Measurements from ENCODE around the gene RAB11FIP4. TPM values are rescaled to one million over a fixed set of nuclear protein-coding genes. Genes with fewer than 3 reads are reported as not detected.

Gene RAB11FIP4
- total RNA-seq, 1 experiment from 2014 or later = 10.8 TPM

DNA sequence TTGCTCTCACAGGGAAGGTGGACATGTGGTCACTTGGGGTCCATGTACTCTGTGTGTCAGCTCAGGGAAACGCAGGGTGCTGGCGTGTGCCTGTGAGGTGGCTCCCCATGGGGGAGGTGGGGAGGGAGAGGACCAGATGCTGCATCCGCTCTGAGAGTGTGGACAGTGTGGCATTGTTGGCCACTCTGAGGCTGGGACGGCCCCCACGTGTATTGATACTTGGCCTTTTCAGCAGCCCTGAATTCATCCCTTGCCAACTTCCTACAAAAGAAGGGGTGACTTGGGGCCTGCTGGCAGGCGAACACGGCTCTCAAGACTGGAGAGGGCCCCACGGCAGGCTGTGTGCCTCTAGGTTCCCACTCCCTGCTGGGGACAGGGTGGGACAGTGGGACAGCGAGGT lies 120.1 kb downstream of the RAB11FIP4 start:
- no peak overlapping the region for H3K27ac ChIP-seq (ENCODE audit: low read length)
- in situ Hi-C loops (cut with HindIII; ENCODE audit: low pct_unique_long_range_greater_than_20kb, low sequenced_read_pairs) (no loop called here), intact Hi-C loops (cut with micrococcal nuclease; ENCODE audit: unreplicated experiment) (no loop called here)
- H3K4me3 ChIP-seq (ENCODE audit: low read depth in 2 of 2, low read length in 2 of 2) = no peak overlapping the region
- no peaks in the 10 kb centered on the region for H3K9me3 ChIP-seq (ENCODE audit: control insufficient read depth, insufficient read depth, low read depth, low read length)
- H3K27me3 ChIP-seq (ENCODE audit: control insufficient read depth, insufficient read depth, low read length) = no peaks in the 10 kb centered on the region
- ATAC-seq (no peak), DNase-seq (ENCODE audit: low read depth, low spot score) (no peak)
- TF ChIP-seq SIN3A (IDR thresholded peaks at IDR 0.05; ENCODE audit: borderline replicate concordance, insufficient read depth, low read depth, low read length) (no peak), POLR2AphosphoS5 (IDR thresholded peaks at IDR 0.05; ENCODE audit: low read depth, low read length) (no peak), TCF7L2 (IDR thresholded peaks at IDR 0.05; ENCODE audit: low read depth, low read length) (no peak)
- TF ChIP-seq, protein P1, sequence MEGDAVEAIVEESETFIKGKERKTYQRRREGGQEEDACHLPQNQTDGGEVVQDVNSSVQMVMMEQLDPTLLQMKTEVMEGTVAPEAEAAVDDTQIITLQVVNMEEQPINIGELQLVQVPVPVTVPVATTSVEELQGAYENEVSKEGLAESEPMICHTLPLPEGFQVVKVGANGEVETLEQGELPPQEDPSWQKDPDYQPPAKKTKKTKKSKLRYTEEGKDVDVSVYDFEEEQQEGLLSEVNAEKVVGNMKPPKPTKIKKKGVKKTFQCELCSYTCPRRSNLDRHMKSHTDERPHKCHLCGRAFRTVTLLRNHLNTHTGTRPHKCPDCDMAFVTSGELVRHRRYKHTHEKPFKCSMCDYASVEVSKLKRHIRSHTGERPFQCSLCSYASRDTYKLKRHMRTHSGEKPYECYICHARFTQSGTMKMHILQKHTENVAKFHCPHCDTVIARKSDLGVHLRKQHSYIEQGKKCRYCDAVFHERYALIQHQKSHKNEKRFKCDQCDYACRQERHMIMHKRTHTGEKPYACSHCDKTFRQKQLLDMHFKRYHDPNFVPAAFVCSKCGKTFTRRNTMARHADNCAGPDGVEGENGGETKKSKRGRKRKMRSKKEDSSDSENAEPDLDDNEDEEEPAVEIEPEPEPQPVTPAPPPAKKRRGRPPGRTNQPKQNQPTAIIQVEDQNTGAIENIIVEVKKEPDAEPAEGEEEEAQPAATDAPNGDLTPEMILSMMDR (IDR thresholded peaks at IDR 0.05) = no peak
- TF ChIP-seq, protein P2, sequence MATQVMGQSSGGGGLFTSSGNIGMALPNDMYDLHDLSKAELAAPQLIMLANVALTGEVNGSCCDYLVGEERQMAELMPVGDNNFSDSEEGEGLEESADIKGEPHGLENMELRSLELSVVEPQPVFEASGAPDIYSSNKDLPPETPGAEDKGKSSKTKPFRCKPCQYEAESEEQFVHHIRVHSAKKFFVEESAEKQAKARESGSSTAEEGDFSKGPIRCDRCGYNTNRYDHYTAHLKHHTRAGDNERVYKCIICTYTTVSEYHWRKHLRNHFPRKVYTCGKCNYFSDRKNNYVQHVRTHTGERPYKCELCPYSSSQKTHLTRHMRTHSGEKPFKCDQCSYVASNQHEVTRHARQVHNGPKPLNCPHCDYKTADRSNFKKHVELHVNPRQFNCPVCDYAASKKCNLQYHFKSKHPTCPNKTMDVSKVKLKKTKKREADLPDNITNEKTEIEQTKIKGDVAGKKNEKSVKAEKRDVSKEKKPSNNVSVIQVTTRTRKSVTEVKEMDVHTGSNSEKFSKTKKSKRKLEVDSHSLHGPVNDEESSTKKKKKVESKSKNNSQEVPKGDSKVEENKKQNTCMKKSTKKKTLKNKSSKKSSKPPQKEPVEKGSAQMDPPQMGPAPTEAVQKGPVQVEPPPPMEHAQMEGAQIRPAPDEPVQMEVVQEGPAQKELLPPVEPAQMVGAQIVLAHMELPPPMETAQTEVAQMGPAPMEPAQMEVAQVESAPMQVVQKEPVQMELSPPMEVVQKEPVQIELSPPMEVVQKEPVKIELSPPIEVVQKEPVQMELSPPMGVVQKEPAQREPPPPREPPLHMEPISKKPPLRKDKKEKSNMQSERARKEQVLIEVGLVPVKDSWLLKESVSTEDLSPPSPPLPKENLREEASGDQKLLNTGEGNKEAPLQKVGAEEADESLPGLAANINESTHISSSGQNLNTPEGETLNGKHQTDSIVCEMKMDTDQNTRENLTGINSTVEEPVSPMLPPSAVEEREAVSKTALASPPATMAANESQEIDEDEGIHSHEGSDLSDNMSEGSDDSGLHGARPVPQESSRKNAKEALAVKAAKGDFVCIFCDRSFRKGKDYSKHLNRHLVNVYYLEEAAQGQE (IDR thresholded peaks at IDR 0.05; ENCODE audit: insufficient read depth in 1 of 2, low read depth in 2 of 2, low read length in 1 of 2) = no peak
- ChIA-PET CTCF (no interaction called here), POLR2A (no interaction called here)
- peaks cover 5% of the 10 kb centered on the region; the same call in 1 of the 2 replicates for H3K4me1 ChIP-seq (ENCODE audit: control insufficient read depth, insufficient read depth, low read length)
- H3K36me3 ChIP-seq (ENCODE audit: control insufficient read depth, insufficient read depth, low read length) = no peaks in the 10 kb centered on the region
- no TSS peak for BruUV-seq (replicated peaks)

DNA sequence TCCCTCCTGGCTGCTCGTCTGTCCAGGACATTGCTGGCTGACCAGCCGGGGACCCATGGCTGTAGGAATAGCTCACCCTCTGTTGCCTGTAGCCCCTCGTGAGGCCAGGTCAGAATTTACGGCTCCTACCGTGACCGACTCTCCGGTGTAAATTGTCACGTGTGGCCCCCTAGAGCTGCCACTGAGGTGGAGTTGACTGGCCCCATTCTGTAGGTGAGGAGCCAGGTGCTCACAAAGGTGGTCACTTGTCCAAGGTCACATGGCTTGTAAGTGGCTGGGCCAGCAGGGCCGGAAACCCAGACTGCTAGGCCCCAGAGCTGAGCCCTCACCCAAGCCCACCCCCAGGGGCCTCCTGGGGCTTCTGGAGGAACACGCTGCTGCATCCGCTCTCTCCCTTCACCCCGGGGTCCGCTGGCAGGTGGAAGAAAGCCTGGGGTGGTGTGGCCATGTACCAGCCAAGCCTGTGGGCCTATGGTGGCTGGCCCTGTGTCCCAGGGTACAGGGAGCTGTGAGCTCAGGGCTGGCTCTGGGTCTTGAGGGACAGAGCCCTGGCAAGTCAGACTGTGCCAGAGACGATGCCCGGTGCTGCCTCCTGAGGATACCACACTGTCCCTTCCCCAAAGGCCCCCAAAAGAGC lies 120.7 kb downstream of the RAB11FIP4 start:
- no peak overlapping the region for H3K27ac ChIP-seq (ENCODE audit: low read length)
- intact Hi-C loops (cut with micrococcal nuclease; ENCODE audit: unreplicated experiment) = no loop called here
- ChIA-PET POLR2A (no interaction called here), CTCF (no interaction called here)
- H3K9me3 ChIP-seq (ENCODE audit: control insufficient read depth, insufficient read depth, low read depth, low read length) = no peaks in the 10 kb centered on the region
- peaks cover 5% of the 10 kb centered on the region; the same call in 1 of the 2 replicates for H3K4me1 ChIP-seq (ENCODE audit: control insufficient read depth, insufficient read depth, low read length)
- no peaks in the 10 kb centered on the region for H3K27me3 ChIP-seq (ENCODE audit: control insufficient read depth, insufficient read depth, low read length)
- no TSS peak for BruUV-seq (replicated peaks)
- ATAC-seq (no peak), DNase-seq (ENCODE audit: low read depth, low spot score) (no peak)
- no peaks in the 10 kb centered on the region for H3K36me3 ChIP-seq (ENCODE audit: control insufficient read depth, insufficient read depth, low read length)
- no peak overlapping the region for H3K4me3 ChIP-seq (ENCODE audit: low read depth in 2 of 2, low read length in 2 of 2)
- no peak for TF ChIP-seq TCF7L2 (IDR thresholded peaks at IDR 0.05; ENCODE audit: low read depth, low read length)
- TF ChIP-seq, protein P1 (IDR thresholded peaks at IDR 0.05) = no peak
- no peak for TF ChIP-seq POLR2AphosphoS5 (IDR thresholded peaks at IDR 0.05; ENCODE audit: low read depth, low read length)
- TF ChIP-seq, protein P2 (IDR thresholded peaks at IDR 0.05; ENCODE audit: insufficient read depth in 1 of 2, low read depth in 2 of 2, low read length in 1 of 2) = no peak
- TF ChIP-seq SIN3A (IDR thresholded peaks at IDR 0.05; ENCODE audit: borderline replicate concordance, insufficient read depth, low read depth, low read length) = no peak
- in situ Hi-C loops (cut with HindIII; ENCODE audit: low pct_unique_long_range_greater_than_20kb, low sequenced_read_pairs) = no loop called here
